T-helper 2 cell treated with Interferon-gamma antibody and Interleukin-4, amounts not matched to agents 5 μg/mL and 100 μg/mL, for 36 hours (primary cell): ENCODE data around the gene CT45A10.
"Not testable (repeated sequence)": the region's sequence is repeated elsewhere in the genome, so short reads cannot be mapped to it uniquely, and the experiment has no call there.

Experiments
- DNase-seq: peaks from one replicate; pipeline ENCODE4 v3.0.0; 2021; ENCODE audit warnings: low spot score
- H3K27ac Mint-ChIP-seq: one replicate; pipeline ENCODE4 v1.8.0; 2021; ENCODE audit warnings: mild to moderate bottlenecking, mixed read lengths
- H3K27me3 Mint-ChIP-seq: one replicate; pipeline ENCODE4 v1.8.0; 2021; ENCODE audit warnings: low read depth, mixed read lengths
- H3K36me3 Mint-ChIP-seq: one replicate; pipeline ENCODE4 v1.8.0; 2021; ENCODE audit warnings: low read depth, mixed read lengths
- H3K4me1 Mint-ChIP-seq: one replicate; pipeline ENCODE4 v1.8.0; 2021; ENCODE audit warnings: low read depth, mixed read lengths
- H3K4me3 Mint-ChIP-seq: one replicate; pipeline ENCODE4 v1.8.0; 2022; ENCODE audit warnings: mild to moderate bottlenecking, moderate library complexity, mixed read lengths
- H3K9me3 Mint-ChIP-seq: one replicate; pipeline ENCODE4 v1.8.0; 2021; ENCODE audit warnings: mixed read lengths

Gene CT45A10, protein sequence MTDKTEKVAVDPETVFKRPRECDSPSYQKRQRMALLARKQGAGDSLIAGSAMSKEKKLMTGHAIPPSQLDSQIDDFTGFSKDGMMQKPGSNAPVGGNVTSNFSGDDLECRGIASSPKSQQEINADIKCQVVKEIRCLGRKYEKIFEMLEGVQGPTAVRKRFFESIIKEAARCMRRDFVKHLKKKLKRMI

GRCh38 chrX:135893294-135893817, at the start of gene CT45A10, which contains the start of gene SAGE1:
TSS of gene CT45A10 (minus strand) at chrX:135893444. CDS start at chrX:135885344, 8,100 bp downstream.
TSS of gene SAGE1 (plus strand) at chrX:135893716. CDS start at chrX:135896243, 2,527 bp downstream.
- Mint-ChIP-seq H3K4me1 (no peaks in the 10 kb centered on the region), H3K36me3 (no peaks in the 10 kb centered on the region), H3K4me3 (no peak within 1 kb of the TSS), H3K9me3 (no peaks in the 10 kb centered on the region), H3K27ac (no peak within 1 kb of the TSS), H3K27me3 (no peaks in the 10 kb centered on the region)
- no peak for DNase-seq

DNA sequence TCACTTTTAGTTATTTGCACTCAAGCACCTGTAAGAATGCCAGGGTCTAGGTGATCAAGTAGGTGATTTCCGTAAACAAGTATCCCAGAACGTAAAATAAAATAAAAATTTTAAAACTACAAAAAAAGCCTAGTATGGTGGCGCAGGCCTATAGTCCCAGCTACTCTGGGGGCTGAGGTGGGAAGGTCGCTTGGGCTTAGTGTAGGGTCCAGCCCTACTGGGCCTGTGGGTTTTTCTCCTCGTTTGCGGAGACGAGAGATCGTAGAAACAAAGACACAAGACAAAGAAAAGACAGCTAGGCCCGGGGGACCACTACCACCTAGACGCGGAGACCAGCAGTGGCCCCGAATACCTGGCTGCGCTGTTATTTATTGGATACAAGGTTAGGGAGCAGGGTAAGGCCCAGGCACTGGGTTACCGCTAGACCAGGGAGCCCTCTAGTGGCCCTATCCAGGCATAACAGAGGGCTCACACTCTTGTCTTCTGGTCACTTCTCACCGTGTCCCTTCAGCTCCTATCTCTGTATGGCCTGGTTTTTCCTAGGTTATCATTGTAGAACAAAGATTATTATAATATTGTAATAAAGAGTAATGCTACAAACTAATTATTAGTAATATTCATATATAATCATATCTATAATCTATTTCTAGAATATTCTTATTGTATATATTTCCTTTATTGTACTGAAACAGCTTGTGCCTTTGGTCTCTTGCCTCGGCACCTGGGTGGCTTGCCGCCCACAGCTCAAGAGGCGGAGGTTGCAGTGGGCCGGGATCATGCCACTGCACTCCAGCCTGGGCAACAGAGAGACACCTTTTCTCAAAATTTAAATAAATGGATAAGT, 38.6 kb upstream of the CT45A10 start:
- no peaks in the 10 kb centered on the region for H3K27me3 Mint-ChIP-seq
- no peak overlapping the region for H3K27ac Mint-ChIP-seq
- H3K9me3 Mint-ChIP-seq = no peaks in the 10 kb centered on the region
- no peaks in the 10 kb centered on the region for H3K36me3 Mint-ChIP-seq
- H3K4me3 Mint-ChIP-seq = no peak overlapping the region
- no peaks in the 10 kb centered on the region for H3K4me1 Mint-ChIP-seq
- peak; percentile 6 for DNase-seq

DNA sequence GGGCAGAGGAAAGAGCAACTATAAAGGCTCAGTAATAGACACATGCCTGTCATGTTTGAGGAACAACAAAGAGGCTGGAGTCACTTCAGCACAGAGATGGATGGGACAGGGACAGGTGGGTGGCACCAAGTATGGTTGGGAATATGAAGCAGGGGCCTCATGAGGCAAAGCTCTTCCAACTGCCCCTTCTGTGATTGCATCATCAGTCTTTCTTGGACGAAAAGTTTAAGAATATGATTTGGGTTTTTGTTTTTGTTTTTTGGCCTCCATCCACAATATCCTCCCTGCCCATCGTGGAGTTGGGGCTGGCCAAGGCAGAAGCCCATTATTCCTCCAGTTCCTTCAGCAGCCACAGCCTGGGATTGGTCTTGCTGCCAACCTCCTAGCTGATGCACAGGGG, 34.7 kb upstream of the CT45A10 start:
- Mint-ChIP-seq H3K27me3 (no peaks in the 10 kb centered on the region), H3K4me3 (no peak overlapping the region), H3K27ac (no peak overlapping the region), H3K4me1 (no peaks in the 10 kb centered on the region), H3K9me3 (no peaks in the 10 kb centered on the region), H3K36me3 (no peaks in the 10 kb centered on the region)
- DNase-seq = no peak

GRCh38 chrX:135923353-135923752, 30.1 kb upstream of the CT45A10 start:
- Mint-ChIP-seq H3K9me3 (no peaks in the 10 kb centered on the region), H3K27ac (no peak overlapping the region), H3K4me3 (no peak overlapping the region), H3K27me3 (no peaks in the 10 kb centered on the region), H3K36me3 (no peaks in the 10 kb centered on the region), H3K4me1 (no peaks in the 10 kb centered on the region)
- no peak for DNase-seq

GRCh38 chrX:135920516-135920915, 27.3 kb upstream of the CT45A10 start:
- H3K4me3 Mint-ChIP-seq, H3K4me1 Mint-ChIP-seq, H3K36me3 Mint-ChIP-seq, H3K9me3 Mint-ChIP-seq, DNase-seq, H3K27me3 Mint-ChIP-seq, H3K27ac Mint-ChIP-seq: not testable (repeated sequence)

GRCh38 chrX:135914404-135914803, 21.2 kb upstream of the CT45A10 start:
- Mint-ChIP-seq H3K27ac (no peak overlapping the region), H3K36me3 (no peaks in the 10 kb centered on the region), H3K27me3 (no peaks in the 10 kb centered on the region), H3K9me3 (no peaks in the 10 kb centered on the region), H3K4me1 (no peaks in the 10 kb centered on the region), H3K4me3 (no peak overlapping the region)
- DNase-seq = no peak

DNA sequence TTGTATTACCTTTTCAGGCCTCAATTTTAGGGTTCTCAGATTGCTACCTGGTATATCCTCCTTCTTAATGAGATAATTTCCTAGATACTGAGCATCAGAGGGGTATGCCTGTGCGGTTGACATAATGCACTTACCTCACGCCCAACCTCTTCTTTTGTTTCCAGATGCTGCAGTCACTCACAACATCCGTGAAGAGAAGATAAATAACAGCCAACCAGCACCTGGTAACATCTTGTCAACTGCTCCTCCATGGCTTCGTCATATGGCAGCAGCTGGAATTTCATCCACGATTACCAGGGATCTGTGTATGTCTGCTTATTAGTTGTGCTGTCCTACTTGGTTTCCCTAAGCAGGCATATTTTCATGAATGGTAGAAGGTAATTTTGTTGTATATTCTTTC, 17.0 kb upstream of the CT45A10 start:
- H3K36me3 Mint-ChIP-seq = no peaks in the 10 kb centered on the region
- no peak for DNase-seq
- no peak overlapping the region for H3K27ac Mint-ChIP-seq
- H3K4me3 Mint-ChIP-seq = no peak overlapping the region
- no peaks in the 10 kb centered on the region for H3K4me1 Mint-ChIP-seq
- no peaks in the 10 kb centered on the region for H3K9me3 Mint-ChIP-seq
- H3K27me3 Mint-ChIP-seq = no peaks in the 10 kb centered on the region

DNA sequence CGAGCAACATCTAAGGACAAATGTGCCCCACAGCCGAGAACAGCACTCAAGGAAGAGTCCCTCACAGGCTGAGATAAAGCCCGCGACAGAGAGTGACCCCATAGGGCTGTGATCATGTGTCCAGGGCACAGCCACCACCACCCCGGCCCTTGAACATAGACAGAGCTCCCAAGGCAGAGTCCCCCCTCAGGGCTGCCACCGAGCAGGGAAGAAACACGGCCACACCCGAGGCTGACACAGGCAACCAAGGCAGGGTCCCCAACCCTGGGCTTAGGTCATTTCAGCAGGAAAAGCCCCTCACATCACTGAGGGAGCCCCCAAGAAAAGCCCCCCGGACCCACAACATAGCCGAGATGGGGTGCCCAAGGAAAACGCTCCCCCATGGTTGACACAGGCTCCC, 463 bp downstream of the CT45A10 start:
- Mint-ChIP-seq H3K4me3 (no peak overlapping the region), H3K27ac (no peak overlapping the region), H3K4me1 (no peaks in the 10 kb centered on the region), H3K9me3 (no peaks in the 10 kb centered on the region), H3K36me3 (no peaks in the 10 kb centered on the region), H3K27me3 (no peaks in the 10 kb centered on the region)
- no peak for DNase-seq

- Mint-ChIP-seq H3K9me3 (no peaks in the 10 kb centered on the region), H3K4me1 (no peaks in the 10 kb centered on the region), H3K27ac (no peak overlapping the region), H3K36me3 (no peaks in the 10 kb centered on the region), H3K27me3 (no peaks in the 10 kb centered on the region), H3K4me3 (no peak overlapping the region)
- no peak for DNase-seq
Measured at GRCh38 chrX:135890087-135890585, 3.1 kb downstream of the CT45A10 start.

DNA sequence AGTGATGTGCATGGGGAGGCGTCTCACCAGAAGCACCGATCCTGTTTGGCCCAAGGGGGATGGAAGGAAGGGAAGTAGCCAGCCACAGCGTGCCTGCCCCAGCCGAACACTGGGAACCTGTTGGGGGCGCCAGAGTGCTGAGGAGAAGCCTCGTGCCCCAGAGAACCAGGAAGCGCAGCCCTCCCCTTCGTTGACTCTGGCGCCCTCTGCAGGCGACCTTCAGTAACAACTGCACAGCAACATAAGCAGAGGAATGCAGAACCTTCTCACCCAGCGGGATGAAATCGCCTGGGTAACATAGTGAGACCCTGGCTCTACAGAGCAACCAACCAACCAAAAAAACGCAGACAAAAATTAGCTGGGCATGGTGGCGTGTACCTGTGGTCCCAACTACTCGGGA, 4.3 kb downstream of the CT45A10 start:
- DNase-seq = peak; percentile 10
- not testable (repeated sequence) for H3K27ac Mint-ChIP-seq

GRCh38 chrX:135888230-135888629, 5.0 kb downstream of the CT45A10 start:
- H3K27me3 Mint-ChIP-seq, H3K4me1 Mint-ChIP-seq, H3K4me3 Mint-ChIP-seq, H3K27ac Mint-ChIP-seq, H3K9me3 Mint-ChIP-seq, H3K36me3 Mint-ChIP-seq, DNase-seq: not testable (repeated sequence)

More for the DNA sequence above, 4.3 kb downstream of the CT45A10 start:
- H3K4me1 Mint-ChIP-seq, H3K9me3 Mint-ChIP-seq, H3K27me3 Mint-ChIP-seq, H3K4me3 Mint-ChIP-seq, H3K36me3 Mint-ChIP-seq: not testable (repeated sequence)

GRCh38 chrX:135882741-135883140, 10.5 kb downstream of the CT45A10 start:
- H3K36me3 Mint-ChIP-seq, H3K27me3 Mint-ChIP-seq, H3K4me1 Mint-ChIP-seq, H3K9me3 Mint-ChIP-seq, H3K4me3 Mint-ChIP-seq, H3K27ac Mint-ChIP-seq, DNase-seq: not testable (repeated sequence)

DNA sequence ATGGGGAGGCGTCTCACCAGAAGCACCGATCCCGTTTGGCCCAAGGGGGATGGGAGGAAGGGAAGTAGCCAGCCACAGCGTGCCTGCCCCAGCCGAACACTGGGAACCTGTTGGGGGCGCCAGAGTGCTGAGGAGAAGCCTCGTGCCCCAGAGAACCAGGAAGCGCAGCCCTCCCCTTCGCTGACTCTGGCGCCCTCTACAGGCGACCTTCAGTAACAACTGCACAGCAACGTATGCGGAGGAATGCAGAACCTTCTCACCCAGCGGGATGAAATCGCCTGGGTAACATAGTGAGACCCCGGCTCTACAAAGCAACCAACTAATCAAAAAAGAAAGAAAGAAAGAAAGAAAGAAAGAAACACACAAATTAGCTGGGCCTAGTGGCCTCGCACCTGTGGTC, 21.5 kb downstream of the CT45A10 start, which contains the start of gene CT45A9:
CT45A9 (minus strand) TSS at position 101 of the 400 bp plus-strand sequence. CDS start 3,751 bp downstream, outside the sequence.
- H3K4me1 Mint-ChIP-seq, DNase-seq, H3K27me3 Mint-ChIP-seq, H3K9me3 Mint-ChIP-seq, H3K27ac Mint-ChIP-seq, H3K4me3 Mint-ChIP-seq, H3K36me3 Mint-ChIP-seq: not testable (repeated sequence)

- not testable (repeated sequence) for H3K4me3 Mint-ChIP-seq, H3K27ac Mint-ChIP-seq, H3K4me1 Mint-ChIP-seq, H3K9me3 Mint-ChIP-seq, DNase-seq, H3K36me3 Mint-ChIP-seq, H3K27me3 Mint-ChIP-seq
Measured at GRCh38 chrX:135854438-135854837, 38.8 kb downstream of the CT45A10 start, which contains the start of gene CT45A8. TSS of gene CT45A8 (minus strand) at chrX:135854538. CDS start at chrX:135850783, 3,755 bp downstream.
